HCT116 (cell line): ENCODE results near the gene XPNPEP1. TPM values are rescaled to one million over a fixed set of nuclear protein-coding genes. Genes with fewer than 3 reads are reported as not detected.

Experiments used
- ATAC-seq: fragments of 200-7000 bp; cut with Tn5 transposase; 2 replicates; pipeline ENCODE4 v1.9.1; 2020; ENCODE audit warnings: mild to moderate bottlenecking, moderate library complexity
- BruUV-seq: library from RNA; stranded (reverse); fragments of 400-500 nt; replicated peaks from 2 replicates; lab custom pipeline; 2021; lab: Mats Ljungman, UMichigan
- CTCF ChIA-PET: fragments of 300-600 bp; sonication (Branson Sonifier 250); formaldehyde crosslinking; loops from one replicate; lab custom pipeline; 2021; ENCODE audit warnings: antibody characterized with exemption; lab: Charles Lee
- POLR2A ChIA-PET: fragments of 300-600, 350-600 bp; sonication (Branson Sonifier 250); formaldehyde crosslinking; loops from one replicate; lab custom pipeline; 2021; ENCODE audit warnings: antibody characterized with exemption; lab: Charles Lee
- RAD21 ChIA-PET, 2 experiments: fragments of 300-600 bp; sonication (Branson Sonifier 250); formaldehyde crosslinking; loops; one replicate each; lab custom pipeline; 2023; ENCODE audit warnings: low total read pairs in 2 of 2; ENCODE audit not compliant: uncharacterized antibody in 2 of 2, unreplicated experiment in 2 of 2, low non-redundant PET in 1 of 2; lab: Charles Lee
- DNase-seq: peaks from one replicate; pipeline ENCODE4 v3.0.0-alpha.2; 2010; ENCODE audit warnings: low read depth, low spot score
- H2AFZ ChIP-seq: fragments of 200-600 bp; shearing (Covaris generic), sonication (generic); 2 replicates; pipeline ENCODE4 v1.6.1; 2017; ENCODE audit warnings: low read depth, mixed run types, mixed read lengths, antibody characterized with exemption, low read length; ENCODE audit not compliant: poor library complexity, severe bottlenecking
- H3K27ac ChIP-seq: 2 replicates; pipeline ENCODE4 v1.5.1; 2012; ENCODE audit warnings: low read depth, low read length
- H3K27me3 ChIP-seq: fragments of 200-600 bp; sonication (generic); 2 replicates; pipeline ENCODE4 v1.6.1; 2016; ENCODE audit warnings: mixed run types, low read length, mixed read lengths; ENCODE audit not compliant: insufficient read depth
- H3K36me3 ChIP-seq, 2 experiments: fragments of 200-500 bp in 1 of 2; fragments of 200-600 bp in 1 of 2; sonication (Bioruptor generic) in 1 of 2; sonication (generic) in 1 of 2; 2 replicates each; pipeline versions ENCODE4 v1.5.1 to v1.6.1; 2014 to 2016; ENCODE audit warnings: low read length in 2 of 2, inconsistent platforms in 1 of 2, mixed read lengths in 1 of 2, mixed run types in 1 of 2; ENCODE audit not compliant: insufficient read depth in 2 of 2, control insufficient read depth in 1 of 2
- H3K4me1 ChIP-seq, 2 experiments: fragments of 200-600 bp in 1 of 2; sonication (generic) in 1 of 2; 2 replicates each; pipeline versions ENCODE4 v1.5.1 to v1.6.1; 2012 to 2017; ENCODE audit warnings: low read length in 2 of 2, inconsistent platforms in 1 of 2, mild to moderate bottlenecking in 1 of 2, mixed read lengths in 1 of 2, mixed run types in 1 of 2, moderate library complexity in 1 of 2; ENCODE audit not compliant: insufficient read depth in 2 of 2, control insufficient read depth in 1 of 2
- H3K4me2 ChIP-seq: fragments of 200-600 bp; sonication (generic); 2 replicates; pipeline ENCODE4 v1.6.1; 2017; ENCODE audit warnings: mixed run types, low read length, mixed read lengths
- H3K4me3 ChIP-seq, 2 experiments: fragments of 200-600 bp in 1 of 2; sonication (generic) in 1 of 2; replicated peaks in 1 of 2; 2 replicates each; pipeline ENCODE4 v1.5.1; 2011 to 2016; ENCODE audit warnings: low read length in 2 of 2, control low read depth in 1 of 2, low read depth in 1 of 2, mild to moderate bottlenecking in 1 of 2, mixed read lengths in 1 of 2, mixed run types in 1 of 2
- H3K79me2 ChIP-seq: fragments of 200-600 bp; sonication (generic); 2 replicates; pipeline ENCODE4 v1.6.1; 2017; ENCODE audit warnings: mild to moderate bottlenecking, mixed run types, low read length, moderate library complexity, mixed read lengths; ENCODE audit not compliant: insufficient read depth
- H3K9ac ChIP-seq: fragments of 200-600 bp; sonication (generic); 2 replicates; pipeline ENCODE4 v1.6.1; 2016; ENCODE audit warnings: low read length, mixed read lengths
- H3K9me2 ChIP-seq: fragments of 200-600 bp; sonication (generic), shearing (Covaris generic); 2 replicates; pipeline ENCODE4 v1.6.1; 2017; ENCODE audit warnings: mixed run types, mild to moderate bottlenecking, moderate library complexity; ENCODE audit not compliant: insufficient read depth
- H3K9me3 ChIP-seq, 2 experiments: fragments of 200-500 bp in 1 of 2; fragments of 200-600 bp in 1 of 2; sonication (Bioruptor generic) in 1 of 2; sonication (generic) in 1 of 2; 2 replicates each; pipeline ENCODE4 v1.6.1; 2014 to 2017; ENCODE audit warnings: low read length in 2 of 2, mixed read lengths in 2 of 2, inconsistent platforms in 1 of 2, low read depth in 1 of 2, mild to moderate bottlenecking in 1 of 2, mixed run types in 1 of 2, moderate library complexity in 1 of 2; ENCODE audit not compliant: control insufficient read depth in 1 of 2, insufficient read depth in 1 of 2
- H4K20me1 ChIP-seq: fragments of 200-600 bp; sonication (generic), shearing (Covaris generic); 2 replicates; pipeline ENCODE4 v1.6.1; 2017; ENCODE audit warnings: mixed run types, mild to moderate bottlenecking, moderate library complexity; ENCODE audit not compliant: insufficient read depth
- CBX3 ChIP-seq: IDR thresholded peaks from 2 replicates; pipeline ENCODE4 v1.6.1; 2012; ENCODE audit warnings: low read depth
- CTCF ChIP-seq, 3 experiments: fragments of 200-600 bp in 1 of 3; sonication (generic) in 1 of 3; IDR thresholded peaks in 2 of 3; conservative IDR thresholded peaks in 1 of 3; 2 replicates each; pipeline ENCODE4 v1.5.1; 2012 to 2017; ENCODE audit warnings: low read depth in 2 of 3, low read length in 2 of 3, antibody characterized with exemption in 1 of 3, borderline replicate concordance in 1 of 3, control low read depth in 1 of 3, mild to moderate bottlenecking in 1 of 3, mixed read lengths in 1 of 3, mixed run types in 1 of 3, moderate library complexity in 1 of 3; ENCODE audit not compliant: insufficient read depth in 1 of 3
- ELF1 ChIP-seq: IDR thresholded peaks from 2 replicates; pipeline ENCODE4 v1.6.1; 2012; ENCODE audit warnings: low read depth, borderline replicate concordance
- EZH2 ChIP-seq: fragments of 200-600 bp; sonication (generic); IDR thresholded peaks from 2 replicates; pipeline ENCODE4 v1.6.1; 2017; ENCODE audit warnings: antibody characterized with exemption, mixed run types
- EZH2phosphoT487 ChIP-seq: fragments of 200-600 bp; IDR thresholded peaks from 2 replicates; pipeline ENCODE4 v1.6.1; 2018; ENCODE audit warnings: antibody characterized with exemption, borderline replicate concordance
- FOSL1 ChIP-seq: IDR thresholded peaks from 2 replicates; pipeline ENCODE4 v1.6.1; 2012; ENCODE audit warnings: low read depth
- JUND ChIP-seq: IDR thresholded peaks from 2 replicates; pipeline ENCODE4 v1.6.1; 2012
- MAX ChIP-seq: IDR thresholded peaks from 2 replicates; pipeline ENCODE4 v1.6.1; 2012
- POLR2A ChIP-seq: IDR thresholded peaks from 2 replicates; pipeline ENCODE4 v1.7.0; 2011; ENCODE audit warnings: borderline replicate concordance; ENCODE audit not compliant: insufficient read depth, insufficient read length; ENCODE audit errors: extremely low read depth
- POLR2AphosphoS5 ChIP-seq: IDR thresholded peaks from 2 replicates; pipeline ENCODE4 v1.6.1; 2011; ENCODE audit warnings: mild to moderate bottlenecking, low read depth, low read length, moderate library complexity
- RAD21 ChIP-seq: IDR thresholded peaks from 2 replicates; pipeline ENCODE4 v1.6.1; 2012; ENCODE audit warnings: low read depth, mild to moderate bottlenecking
- REST ChIP-seq: IDR thresholded peaks from 2 replicates; pipeline ENCODE4 v1.6.1; 2012; ENCODE audit warnings: low read depth
- SIN3A ChIP-seq: IDR thresholded peaks from 2 replicates; pipeline ENCODE4 v1.6.1; 2012; ENCODE audit warnings: low read depth
- SP1 ChIP-seq: IDR thresholded peaks from 2 replicates; pipeline ENCODE4 v1.6.1; 2012; ENCODE audit warnings: low read depth
- SRF ChIP-seq: IDR thresholded peaks from 2 replicates; pipeline ENCODE4 v1.6.1; 2012; ENCODE audit warnings: low read depth
- YY1 ChIP-seq: IDR thresholded peaks from 2 replicates; pipeline ENCODE4 v1.6.1; 2011; ENCODE audit warnings: low read length, low read depth, moderate library complexity, mild to moderate bottlenecking; ENCODE audit not compliant: insufficient replicate concordance; ENCODE audit errors: extremely low read depth
- ZFX ChIP-seq: fragments of 450-650 bp; IDR thresholded peaks from 2 replicates; pipeline ENCODE4 v1.6.1; 2017
- ZNF274 ChIP-seq: fragments of 200-500 bp; sonication (Bioruptor generic); IDR thresholded peaks from 2 replicates; pipeline ENCODE4 v1.6.1; 2014; ENCODE audit warnings: mild to moderate bottlenecking, low read depth, low read length, inconsistent platforms
- intact Hi-C: fragments of 100-400 bp; cut with micrococcal nuclease; formaldehyde crosslinking; loops from 2 replicates; pipeline ENCODE4 v1.10.0; 2022
- total RNA-seq: library from RNA; stranded (reverse); gene quantifications from one replicate; pipeline ENCODE4 v1.2.1, GENCODE V29; 2021; ENCODE audit not compliant: unreplicated experiment

Gene XPNPEP1
- total RNA-seq, 1 experiment from 2014 or later = 87.3 TPM

- intact Hi-C loops = no loop called here
- ChIA-PET RAD21 (no interaction called here), CTCF (interaction anchor here (1.2 kb wide), 1 partner anchor 24 kb away, joined by 3 read pairs; no protein-coding TSS in a partner anchor), POLR2A (no interaction called here)
- Histone ChIP-seq H3K27ac (no peak overlapping the region), H3K4me1 (no peaks in the 10 kb centered on the region), H2AFZ (no peak overlapping the region), H3K9me2 (no peaks in the 10 kb centered on the region), H3K9ac (no peak overlapping the region), H3K9me3 (no peaks in the 10 kb centered on the region), H3K36me3 (no peaks in the 10 kb centered on the region), H3K4me2 (no peak overlapping the region), H3K4me3 (no peak overlapping the region), H3K79me2 (no peaks in the 10 kb centered on the region), H3K27me3 (no peaks in the 10 kb centered on the region), H4K20me1 (no peaks in the 10 kb centered on the region)
- BruUV-seq = no TSS peak
- no peak for ATAC-seq
- TF ChIP-seq SP1 (no peak), CBX3 (no peak), POLR2AphosphoS5 (no peak), SIN3A (no peak), ZNF274 (no peak), EZH2 (no peak), ZFX (no peak), REST (no peak), MAX (no peak), YY1 (no peak), FOSL1 (no peak), JUND (no peak), EZH2phosphoT487 (no peak), CTCF (IDR thresholded peaks at IDR 0.05 in 2 of 3, conservative IDR thresholded peaks at IDR 0.05 in 1 of 3; ENCODE audit: borderline replicate concordance in 1 of 3, insufficient read depth in 1 of 3, low read depth in 2 of 3, low read length in 2 of 3) (no peak), POLR2A (no peak), RAD21 (no peak), ELF1 (no peak), SRF (no peak)
- no peak for DNase-seq
Observed at GRCh38 chr10:109953766-109954165, 30.5 kb upstream of the XPNPEP1 start.
